HG03066 (cell line): ENCODE results near the gene HRAS.
A peak's percentile ranks its signal among the peaks of the same experiment; 100 is the strongest.
"Not testable (repeated sequence)": the region's sequence is repeated elsewhere in the genome, so short reads cannot be mapped to it uniquely, and the experiment has no call there.

Source experiments
- ATAC-seq: cut with Tn5 transposase; IDR thresholded peaks from one replicate; pipeline ENCODE4 v1.9.1; 2021; ENCODE audit warnings: low read depth; ENCODE audit not compliant: unreplicated experiment

HRAS gene

DNA sequence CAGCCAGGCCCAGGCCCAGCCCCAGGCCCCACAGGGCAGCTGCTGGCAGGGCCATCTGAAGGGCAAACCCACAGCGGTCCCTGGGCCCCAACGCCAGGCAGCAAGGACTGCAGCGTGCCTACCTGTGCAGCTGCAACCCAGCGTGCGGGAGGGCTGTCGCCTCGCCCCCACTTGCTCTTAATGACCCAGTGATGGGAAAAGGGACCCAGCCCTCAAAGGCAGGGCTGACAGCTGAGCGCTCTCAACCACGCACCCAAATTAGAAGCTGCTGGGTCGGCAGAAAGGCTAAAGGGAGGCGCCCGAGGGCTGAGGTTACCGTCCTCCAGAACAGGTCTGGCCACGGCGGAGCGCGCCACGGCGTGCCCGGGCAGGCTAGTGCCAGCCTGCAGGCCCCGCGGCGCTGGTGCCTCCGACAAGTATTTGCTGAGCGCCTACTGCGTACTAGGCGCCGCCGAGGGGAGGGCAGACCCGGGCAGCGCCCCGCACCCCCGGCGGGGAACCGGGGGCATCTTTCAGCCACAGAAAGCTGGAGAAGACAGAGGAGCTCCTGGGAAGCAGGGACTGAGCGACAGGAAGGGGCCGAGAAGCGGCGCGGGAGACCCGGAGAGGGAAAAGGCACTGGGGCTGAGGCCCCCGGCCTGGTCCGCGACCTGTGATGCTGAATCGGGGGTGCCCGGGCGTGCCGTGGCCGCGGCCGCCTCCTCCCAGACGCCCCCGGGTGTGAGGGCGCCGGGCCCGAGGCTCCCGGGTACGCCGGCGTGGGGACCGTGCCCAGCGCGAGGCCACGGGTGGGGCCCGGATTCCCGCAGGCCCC lies 773 bp downstream of the HRAS start:
- no peak for ATAC-seq

DNA sequence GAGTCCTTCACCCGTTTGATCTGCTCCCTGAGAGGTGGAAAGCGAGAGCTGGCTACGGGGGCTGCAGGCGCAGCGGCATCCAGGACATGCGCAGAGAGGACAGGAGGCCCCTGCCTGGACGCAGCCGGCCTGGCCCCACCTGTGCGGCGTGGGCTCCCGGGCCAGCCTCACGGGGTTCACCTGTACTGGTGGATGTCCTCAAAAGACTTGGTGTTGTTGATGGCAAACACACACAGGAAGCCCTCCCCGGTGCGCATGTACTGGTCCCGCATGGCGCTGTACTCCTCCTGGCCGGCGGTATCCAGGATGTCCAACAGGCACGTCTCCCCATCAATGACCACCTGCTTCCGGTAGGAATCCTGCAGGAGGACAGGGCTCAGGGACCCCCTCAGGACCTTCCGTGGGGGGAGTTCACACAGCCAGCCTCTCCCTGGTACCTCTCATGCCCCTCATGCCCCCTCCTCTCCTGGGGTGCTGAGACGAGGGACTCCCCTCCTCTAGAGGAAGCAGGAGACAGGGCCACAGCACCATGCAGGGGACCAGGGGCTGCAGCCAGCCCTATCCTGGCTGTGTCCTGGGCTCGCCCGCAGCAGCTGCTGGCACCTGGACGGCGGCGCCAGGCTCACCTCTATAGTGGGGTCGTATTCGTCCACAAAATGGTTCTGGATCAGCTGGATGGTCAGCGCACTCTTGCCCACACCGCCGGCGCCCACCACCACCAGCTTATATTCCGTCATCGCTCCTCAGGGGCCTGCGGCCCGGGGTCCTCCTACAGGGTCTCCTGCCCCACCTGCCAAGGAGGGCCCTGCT lies 1.6 kb downstream of the HRAS start:
- ATAC-seq = no peak

DNA sequence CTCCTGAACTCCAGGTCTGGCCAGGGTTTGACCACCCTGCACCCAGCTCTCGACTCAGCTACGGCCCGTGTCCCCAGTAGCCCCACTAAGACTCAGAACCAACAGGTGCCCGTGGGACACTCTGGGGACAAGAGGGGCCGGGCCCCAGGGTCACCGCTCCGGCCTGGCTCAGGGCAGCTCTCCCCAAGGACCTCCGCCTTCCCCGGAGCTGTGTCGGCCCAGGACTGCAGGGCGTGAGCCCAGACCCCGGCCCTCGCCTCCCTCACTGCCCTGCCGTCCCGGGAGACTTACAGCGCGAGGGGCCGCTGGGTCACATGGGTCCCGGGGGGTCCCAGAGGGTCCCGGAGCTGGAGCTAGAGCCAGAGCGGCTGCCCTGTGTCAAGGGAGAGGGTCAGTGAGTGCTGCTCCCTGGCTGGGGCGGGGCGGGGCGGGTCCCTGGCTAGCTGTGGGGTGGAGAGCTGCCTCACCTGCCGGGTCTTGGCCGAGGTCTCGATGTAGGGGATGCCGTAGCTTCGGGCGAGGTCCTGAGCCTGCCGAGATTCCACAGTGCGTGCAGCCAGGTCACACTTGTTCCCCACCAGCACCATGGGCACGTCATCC lies 2.3 kb downstream of the HRAS start:
- no peak for ATAC-seq

DNA sequence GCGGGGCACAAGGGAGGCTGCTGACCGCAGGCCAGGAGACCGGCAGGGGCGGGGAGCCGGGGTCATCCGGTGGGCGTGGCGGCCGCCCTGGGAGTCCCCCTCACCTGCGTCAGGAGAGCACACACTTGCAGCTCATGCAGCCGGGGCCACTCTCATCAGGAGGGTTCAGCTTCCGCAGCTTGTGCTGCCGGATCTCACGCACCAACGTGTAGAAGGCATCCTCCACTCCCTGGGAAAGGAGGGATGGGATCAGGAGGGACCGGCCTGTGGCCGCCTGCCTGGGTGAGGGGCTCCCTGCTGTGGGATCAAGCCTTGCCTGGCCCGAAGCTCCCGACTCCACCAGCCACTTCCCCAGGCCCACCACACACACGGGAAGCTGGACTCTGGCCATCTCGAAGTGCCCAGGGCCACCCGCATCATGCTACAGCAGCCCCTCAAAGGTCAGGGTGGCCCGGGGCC lies 2.8 kb downstream of the HRAS start:
- no peak for ATAC-seq

DNA sequence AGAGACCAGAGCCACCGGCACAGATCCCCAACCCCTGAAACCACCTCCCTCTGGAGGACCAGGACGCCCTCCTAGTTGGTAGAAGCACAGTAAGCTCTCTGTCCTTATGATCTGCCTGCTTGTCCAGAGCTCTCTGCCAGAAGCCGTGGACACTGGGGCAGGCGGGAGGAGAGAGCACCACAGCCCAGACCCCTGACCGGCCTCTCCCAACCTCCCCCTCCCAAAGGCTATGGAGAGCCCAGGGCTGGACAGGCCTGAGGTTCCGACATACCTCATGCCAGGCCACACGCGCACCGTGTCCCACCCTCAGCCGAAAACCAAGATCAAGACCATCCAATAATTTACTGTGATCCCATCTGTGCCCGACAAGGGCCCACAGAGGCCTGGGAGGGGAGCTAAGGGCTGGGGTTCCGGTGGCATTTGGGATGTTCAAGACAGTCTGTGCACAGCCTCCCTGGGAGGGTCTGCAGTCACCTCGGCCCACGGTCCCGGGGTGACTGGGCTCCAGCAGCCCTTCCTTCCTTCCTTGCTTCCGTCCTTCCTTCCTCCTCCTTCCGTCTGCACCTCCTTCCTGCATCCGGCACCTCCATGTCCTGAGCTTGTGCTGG lies 3.4 kb downstream of the HRAS start:
- ATAC-seq = no peak

DNA sequence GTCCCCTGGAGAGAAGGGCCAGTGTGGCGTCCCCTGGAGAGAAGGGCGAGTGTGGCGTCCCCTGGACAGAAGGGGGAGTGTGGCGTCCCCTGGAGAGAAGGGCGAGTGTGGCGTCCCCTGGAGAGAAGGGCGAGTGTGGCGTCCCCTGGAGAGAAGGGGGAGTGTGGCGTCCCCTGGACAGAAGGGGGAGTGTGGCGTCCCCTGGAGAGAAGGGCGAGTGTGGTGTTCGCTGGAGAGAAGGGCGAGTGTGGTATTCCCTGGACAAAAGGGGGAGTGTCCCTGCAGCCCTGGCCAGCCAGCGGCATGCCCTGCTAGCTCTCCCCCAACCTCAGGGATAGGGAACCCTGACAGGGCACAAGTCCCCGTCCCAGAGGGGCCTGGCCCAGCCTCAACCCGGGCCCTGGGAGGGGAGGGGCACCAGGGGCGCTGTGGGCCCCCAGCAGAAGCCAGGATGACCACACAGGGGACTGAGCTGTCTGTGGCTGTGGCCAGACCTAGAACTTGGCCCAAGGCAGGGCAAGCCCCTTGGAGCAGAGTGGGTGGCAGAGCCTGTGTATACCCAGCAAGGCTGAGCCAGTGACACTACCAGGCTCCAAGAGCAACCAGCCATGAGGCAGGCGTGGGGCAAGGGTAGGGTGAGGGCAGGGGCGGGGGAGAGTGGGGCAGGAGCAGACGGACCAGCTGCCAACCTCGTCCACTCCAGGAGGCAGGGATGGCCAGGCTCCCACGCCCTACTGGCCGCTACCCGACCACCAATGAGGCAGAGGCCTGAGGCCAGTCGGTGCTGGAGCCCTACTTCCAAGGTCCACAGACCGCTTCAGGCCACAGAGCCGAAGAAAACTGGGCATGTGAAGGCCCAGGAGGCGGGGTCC lies 4.2 kb downstream of the HRAS start:
- ATAC-seq = no peak

DNA sequence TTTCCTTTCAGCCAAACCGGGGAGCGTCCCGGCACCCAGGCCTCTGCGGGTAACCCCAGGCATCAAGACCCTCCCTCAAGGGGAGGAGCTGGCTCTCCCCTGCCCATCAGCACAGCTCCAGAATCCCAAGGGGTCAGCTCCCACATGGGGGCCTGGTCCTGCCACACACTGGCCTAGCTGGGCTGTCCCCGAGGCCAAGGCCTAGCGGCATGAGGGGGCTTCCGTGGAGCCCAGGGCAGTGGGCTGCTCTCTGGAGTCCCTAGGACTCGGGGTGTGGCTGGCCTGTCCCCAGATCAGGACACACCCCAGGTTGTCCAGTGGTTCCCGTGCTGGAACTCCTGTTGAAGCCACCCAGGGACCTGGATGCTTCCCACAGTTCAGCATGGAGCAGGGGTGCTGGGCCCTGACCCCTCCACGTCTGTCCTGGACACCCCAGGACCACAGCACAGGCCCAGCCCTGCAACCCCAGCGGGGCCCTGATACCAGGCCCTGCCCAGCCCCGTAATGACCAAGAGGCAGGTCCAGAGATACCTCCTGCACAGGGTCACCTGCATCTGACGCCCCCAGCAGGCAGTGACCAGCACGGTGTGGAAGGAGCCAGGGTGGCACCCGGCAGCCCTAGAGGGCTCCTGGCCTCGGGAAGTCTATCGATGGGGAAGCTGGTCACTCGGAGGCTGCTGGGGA lies 5.5 kb downstream of the HRAS start:
- no peak for ATAC-seq

DNA sequence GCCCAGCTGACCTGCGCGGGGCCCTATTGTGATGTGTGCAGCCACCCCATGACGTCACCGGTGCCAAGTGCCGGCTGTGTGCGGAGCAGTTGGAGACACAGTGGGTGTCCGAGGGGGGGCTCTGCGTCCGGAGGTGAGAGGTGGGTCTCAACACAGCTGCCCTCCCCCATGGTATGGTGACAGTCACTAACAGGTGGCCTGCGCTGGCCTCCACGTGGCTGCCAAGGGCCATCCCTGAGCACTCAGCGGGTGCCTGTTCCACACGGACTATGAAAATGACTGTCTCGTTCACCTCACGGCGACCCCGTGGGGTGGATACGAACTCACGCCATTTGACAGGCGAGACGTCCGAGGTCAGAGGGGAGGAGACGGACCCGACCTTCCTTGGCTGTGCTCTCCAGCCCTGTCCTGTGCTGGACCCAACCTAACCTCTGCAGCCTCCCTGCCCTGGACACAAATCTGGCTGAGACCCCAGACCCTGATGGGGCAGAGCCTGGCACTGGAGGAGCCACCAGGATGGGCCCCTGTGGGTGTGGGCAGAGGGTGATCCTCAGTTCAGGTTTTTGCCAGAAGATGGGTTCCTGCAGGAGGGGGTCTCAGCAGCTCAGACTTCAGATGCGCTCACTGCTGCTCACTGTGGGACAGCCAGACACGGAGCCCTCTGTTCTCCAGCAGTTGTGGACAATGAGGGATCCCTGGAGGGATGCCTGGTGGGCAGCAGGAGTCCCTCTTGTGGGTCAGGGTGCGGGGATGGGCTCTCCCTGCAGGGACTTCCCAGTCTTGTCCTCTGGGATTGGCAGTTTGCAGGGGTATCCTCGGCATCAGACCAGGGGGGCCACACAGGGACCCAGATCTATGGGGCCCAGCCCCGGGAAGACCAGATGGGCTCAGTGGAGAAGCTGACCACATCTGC lies 6.3 kb downstream of the HRAS start:
- no peak for ATAC-seq

DNA sequence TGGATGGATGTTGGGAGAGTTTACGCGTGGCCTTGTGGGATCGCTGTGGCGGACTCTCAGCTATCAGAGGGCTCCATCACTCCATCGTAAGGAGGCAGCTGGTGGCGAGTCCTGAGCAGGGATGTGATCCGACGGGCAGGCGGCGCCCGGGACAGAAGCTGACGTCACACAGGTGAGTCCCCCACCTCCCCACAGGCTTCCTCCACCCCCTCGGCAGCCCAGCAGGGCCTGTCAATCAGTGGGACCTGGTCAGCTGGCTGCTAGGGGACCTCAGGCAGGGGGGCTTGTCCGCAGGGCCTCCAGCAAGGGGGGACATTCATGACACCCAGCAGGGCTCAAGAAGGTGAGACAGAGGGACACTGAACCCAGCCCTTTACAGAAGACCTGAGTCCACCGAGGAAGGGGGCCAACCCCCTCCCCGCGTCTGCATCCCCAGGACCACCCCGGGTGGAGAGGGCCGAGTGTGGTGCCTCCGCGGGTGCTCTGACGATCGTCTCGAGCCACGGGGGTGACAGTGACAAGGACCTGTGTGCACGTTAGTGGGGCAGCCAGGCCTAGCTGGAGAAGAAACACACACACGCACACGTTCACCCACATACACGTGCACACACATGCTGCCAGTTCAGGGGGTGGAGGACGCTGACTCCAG lies 7.1 kb downstream of the HRAS start:
- ATAC-seq = no peak

DNA sequence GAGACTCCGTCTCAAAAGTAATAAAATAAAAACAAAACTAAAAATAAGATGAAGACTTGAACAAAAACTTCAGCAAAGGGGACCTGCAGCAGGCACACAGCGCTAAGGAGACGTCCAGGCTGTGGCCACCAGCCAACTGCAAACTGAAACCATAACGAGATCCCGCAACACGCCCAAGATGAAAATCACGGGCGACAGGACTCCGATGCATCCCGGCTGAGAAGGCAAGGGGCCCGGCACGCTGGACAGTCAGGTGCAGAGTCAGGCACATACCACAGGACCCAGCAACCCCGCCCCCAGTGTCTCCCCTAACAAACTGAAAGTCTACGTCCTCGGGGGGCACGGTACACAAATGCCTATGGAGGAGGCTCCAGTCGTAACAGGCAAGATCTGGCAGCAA lies 9.2 kb downstream of the HRAS start:
- ATAC-seq = no peak

DNA sequence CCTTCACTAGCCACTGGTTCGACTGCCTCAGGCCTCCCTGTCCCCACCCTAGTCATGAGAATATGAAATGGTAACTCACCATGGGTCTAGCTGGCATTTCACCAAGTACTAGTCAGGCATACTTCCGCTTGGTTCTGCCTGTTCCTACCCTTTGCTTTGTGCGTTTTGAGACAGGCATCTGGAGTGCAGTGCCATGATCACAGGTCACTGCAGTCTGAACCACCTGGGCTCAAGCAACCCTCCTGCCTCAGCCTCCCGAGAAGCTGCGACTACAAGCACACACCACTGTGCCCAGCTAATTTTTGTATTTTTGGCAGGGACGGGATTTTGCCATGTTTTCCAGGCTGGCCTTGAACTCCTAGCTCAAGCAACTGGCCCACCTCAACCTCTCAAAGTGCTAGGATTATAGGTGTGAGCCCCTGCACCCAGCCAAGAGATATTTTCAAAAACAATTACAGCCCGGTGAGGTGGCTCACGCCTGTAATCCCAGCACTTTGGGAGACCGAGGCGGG lies 14.1 kb downstream of the HRAS start:
- no peak for ATAC-seq

DNA sequence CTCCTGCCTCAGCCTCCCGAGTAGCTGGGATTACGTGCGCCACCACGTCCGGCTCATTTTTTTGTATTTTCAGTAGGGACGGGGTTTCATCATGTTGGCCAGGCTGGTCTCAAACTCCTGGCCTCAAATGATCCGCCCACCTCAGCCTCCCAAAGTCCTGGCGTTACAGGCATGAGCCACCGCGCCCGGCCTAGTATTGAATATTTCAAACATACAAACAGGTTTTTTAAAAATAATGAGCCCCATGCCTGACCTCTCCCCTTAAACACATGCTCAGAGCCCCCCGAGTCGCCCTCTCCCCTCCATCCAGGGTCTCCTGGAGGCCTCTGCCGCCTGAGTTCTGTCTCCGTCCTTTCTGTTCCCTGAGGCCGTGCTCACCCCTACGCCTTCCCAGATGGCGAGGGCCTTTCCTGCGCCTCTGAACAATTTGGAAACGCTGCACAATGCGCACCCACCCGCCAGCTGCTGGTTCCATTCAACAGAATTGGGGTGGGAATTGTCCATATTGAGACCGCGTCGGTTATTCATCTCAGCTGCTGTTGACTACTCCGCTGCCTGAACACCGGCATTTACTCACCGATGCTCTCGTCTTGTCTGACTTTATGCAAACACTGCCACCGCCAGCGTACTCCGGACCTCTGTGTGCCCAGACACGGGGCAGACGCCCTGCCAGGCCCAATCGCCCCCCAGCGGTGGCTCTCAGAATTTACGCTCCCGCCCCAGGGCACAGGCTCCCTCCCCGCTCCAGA lies 14.8 kb downstream of the HRAS start:
- no peak for ATAC-seq

DNA sequence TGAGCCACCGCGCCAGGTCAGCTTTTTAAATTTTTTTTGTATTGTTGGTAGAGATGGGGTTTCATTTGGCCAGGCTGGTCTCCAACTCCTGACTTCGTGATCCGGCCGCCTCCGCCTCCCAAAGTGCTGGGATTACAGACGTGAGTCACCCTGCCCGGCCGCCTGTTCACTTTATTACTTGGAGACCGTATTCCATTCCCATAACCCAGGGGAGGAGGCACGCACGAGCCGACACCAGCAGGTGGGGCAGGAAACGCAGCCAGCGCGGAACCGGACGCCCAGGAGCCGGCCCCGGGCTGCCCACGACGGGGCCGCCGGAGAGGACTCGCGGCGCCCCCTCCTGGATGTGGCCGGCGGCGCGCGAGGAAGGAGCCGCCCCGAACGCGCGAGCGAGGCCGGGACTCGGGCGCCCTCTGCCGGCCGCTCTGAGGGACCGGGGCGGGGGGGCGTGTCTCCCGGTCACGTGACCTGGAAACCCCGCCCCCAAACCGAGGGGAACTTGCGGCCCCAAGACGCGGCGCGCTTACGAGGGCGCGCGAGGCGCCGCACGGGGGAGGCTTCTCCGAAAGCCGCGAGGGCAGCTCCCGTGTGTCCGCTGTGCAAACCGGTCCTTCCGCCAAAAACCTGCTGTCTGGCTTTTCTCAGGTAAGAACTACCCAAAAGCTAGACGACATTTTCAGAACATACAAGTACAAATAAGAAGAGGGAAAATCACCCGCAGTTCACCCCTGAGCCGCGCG lies 16.7 kb downstream of the HRAS start:
- ATAC-seq = peak; percentile 75

DNA sequence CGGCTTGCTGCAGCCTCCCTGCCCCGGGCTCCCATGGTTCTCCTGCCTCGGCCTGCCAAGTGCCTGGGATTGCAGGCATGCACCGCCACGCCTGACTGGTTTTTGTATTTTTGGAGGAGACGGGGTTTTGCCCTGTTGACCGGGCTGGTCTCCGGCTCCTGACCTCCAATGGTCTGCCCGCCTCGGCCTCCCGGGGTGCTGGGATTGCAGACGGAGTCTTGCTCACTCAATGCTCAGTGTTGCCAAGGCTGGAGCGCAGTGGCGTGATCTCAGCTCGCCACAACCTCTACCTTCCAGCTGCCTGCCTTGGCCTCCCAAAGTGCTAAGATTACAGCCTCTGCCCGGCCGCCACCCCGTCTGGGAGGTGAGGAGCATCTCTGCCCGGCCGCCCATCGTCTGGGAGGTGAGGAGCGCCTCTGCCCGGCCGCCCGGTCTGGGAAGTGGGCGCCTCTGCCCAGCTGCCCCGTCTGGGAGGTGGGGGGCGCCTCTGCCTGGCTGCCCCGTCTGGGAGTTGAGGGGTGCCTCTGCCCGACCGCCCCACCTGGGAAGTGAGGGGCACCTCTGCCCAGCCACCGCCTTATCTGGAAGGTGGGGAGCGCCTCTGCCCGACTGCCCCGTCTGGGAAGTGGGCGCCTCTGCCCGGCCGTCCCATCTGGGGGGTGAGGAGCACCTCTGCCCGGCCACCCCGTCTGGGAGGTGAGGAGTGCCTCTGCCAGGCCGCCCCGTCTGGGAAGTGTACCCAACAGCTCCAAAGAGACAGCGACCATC lies 18.3 kb downstream of the HRAS start:
- not testable (repeated sequence) for ATAC-seq

DNA sequence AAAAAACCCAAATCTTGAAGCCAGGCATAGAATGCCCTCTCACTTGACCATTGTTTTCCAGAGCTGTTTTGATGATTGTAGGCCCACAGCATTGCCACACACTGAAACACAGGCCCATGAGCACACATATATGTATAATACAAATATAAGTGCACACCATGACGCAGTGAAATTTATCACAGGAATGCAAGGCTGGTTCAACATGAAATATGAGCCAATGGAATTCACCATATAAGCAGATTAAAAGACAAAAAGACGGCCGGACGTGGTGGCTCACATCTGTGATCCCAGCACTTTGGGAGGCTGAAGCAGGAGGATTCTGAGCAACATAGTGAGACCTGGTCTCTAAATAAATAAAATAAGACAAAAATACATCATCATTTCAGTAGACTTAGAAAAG lies 19.0 kb downstream of the HRAS start:
- ATAC-seq = no peak

DNA sequence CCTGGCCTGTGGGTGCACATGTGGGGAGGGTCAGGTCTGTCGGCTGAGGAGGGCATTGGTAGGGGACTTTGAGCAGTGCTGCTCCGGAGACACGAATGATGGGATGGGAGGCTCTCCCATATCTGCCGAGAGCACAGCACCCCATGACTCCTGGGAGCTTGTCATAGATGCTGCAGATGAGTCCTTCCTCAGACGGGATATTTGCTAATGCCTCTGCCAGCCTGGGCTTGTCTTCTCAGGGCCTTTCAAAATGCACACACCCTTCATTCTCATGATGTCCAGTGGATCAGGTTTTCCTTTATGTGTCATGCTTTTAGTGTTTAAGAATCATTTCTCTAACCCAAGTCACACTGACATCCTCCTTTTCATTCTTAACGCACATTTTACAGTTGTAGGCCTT lies 20.2 kb downstream of the HRAS start:
- ATAC-seq = no peak
